T-helper 17 cell (primary cell): ENCODE data around the gene BMAL1. TPM values are rescaled to one million over a fixed set of nuclear protein-coding genes. Genes with fewer than 3 reads are reported as not detected.
A peak's percentile ranks its signal among the peaks of the same experiment; 100 is the strongest.

Source experiments
- ATAC-seq: fragments of 150-1000 bp; cut with Tn5 transposase; 2 replicates; pipeline ENCODE4 v1.10.0; 2021; ENCODE audit warnings: mild to moderate bottlenecking, moderate library complexity
- DNase-seq, 3 donors: peaks; one replicate each; pipeline versions ENCODE4 v3.0.0 to v3.0.0-alpha.2; 2020 to 2021
- H3K9me3 ChIP-seq: one replicate; pipeline ENCODE4 v1.7.0; 2013; ENCODE audit warnings: low read length, mild to moderate bottlenecking; ENCODE audit not compliant: control insufficient read depth, poor library complexity, severe bottlenecking
- H3K27ac Mint-ChIP-seq: one replicate; pipeline ENCODE4 v1.8.0; 2022; ENCODE audit warnings: mild to moderate bottlenecking, moderate library complexity, mixed read lengths
- H3K27me3 Mint-ChIP-seq: one replicate; pipeline ENCODE4 v1.8.0; 2022; ENCODE audit warnings: mixed read lengths
- H3K36me3 Mint-ChIP-seq: one replicate; pipeline ENCODE4 v1.8.0; 2022; ENCODE audit warnings: low read depth, mixed read lengths
- H3K4me1 Mint-ChIP-seq: one replicate; pipeline ENCODE4 v1.8.0; 2022; ENCODE audit warnings: mild to moderate bottlenecking, mixed read lengths
- H3K4me3 Mint-ChIP-seq: one replicate; pipeline ENCODE4 v1.8.0; 2022; ENCODE audit warnings: mild to moderate bottlenecking, moderate library complexity, mixed read lengths
- total RNA-seq, 4 donors: library from RNA in 2 of 4; stranded (reverse) in 2 of 4; gene quantifications; one replicate each; pipeline ENCODE4 v1.2.3 and lab custom pipeline; 2022 to 2026

BMAL1 gene
- total RNA-seq, 2 donors from 2014 or later: 143 to 144 TPM

DNA sequence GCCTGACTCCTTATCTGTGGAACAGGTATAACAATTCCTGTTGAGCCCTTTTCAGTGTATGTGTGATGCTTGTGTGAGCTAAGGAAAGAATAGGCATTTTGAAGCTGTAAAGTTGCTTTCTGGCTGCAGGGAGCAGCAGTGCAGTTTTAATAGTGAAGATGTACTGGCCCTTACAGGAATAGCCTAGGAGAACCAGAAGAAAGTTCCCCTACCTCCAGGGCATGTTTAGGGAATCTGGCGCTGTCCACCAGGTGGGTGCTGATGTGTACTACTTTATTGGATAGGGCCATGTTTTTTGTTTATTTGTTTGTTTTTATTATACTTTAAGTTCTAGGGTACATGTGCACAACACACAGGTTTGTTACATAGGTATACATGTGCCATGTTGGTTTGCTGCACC lies 11.5 kb downstream of the BMAL1 start:
- H3K4me1 Mint-ChIP-seq: peaks cover 69% of the 10 kb centered on the region
- peak overlapping the region; percentile 85 for H3K27ac Mint-ChIP-seq
- H3K27me3 Mint-ChIP-seq: no peaks in the 10 kb centered on the region
- no peak for ATAC-seq
- peaks cover 3% of the 10 kb centered on the region for H3K36me3 Mint-ChIP-seq
- H3K4me3 Mint-ChIP-seq: no peak overlapping the region
- DNase-seq: no peak
- H3K9me3 ChIP-seq: no peaks in the 10 kb centered on the region

DNA sequence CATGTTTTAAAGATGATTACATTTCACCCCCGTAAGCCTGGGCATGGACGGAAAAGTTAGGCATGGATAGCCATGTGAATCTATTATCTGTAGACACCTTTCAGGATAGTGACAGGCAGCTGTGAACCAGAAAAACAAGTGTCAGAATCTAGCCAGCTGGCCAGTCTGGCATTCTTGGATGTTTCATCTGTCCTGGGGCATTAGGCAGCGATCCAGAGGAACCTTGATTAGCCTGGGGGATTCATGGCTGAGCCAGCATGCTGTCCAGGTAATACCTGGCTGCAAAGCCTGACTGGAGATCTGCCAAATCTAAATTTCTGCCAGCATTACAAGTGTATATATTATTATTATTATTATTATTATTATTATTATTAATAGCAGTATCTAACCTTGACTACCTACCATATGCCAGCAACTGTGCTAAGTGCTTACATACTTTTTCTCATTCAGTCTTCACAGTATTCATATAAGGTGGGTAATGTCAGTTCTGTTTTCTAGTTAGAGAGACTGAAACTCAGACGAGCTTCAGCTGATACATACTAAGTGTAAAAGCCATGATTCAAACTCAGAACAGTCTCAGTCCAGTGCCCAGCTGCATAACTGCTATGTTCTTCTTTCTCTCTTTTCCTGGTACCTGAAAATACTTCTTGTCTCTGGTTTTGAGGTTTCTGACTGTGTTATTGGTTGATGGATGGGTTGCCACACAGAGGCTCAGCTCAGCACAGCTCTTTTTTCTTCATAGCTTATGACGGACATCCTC lies 12.8 kb downstream of the BMAL1 start:
- H3K4me1 Mint-ChIP-seq: peaks cover 70% of the 10 kb centered on the region
- H3K4me3 Mint-ChIP-seq: no peak overlapping the region
- H3K27me3 Mint-ChIP-seq: no peaks in the 10 kb centered on the region
- no peaks in the 10 kb centered on the region for H3K9me3 ChIP-seq
- peaks cover 3% of the 10 kb centered on the region for H3K36me3 Mint-ChIP-seq
- ATAC-seq (no peak), DNase-seq (no peak)
- peak overlapping the region; percentile 81 for H3K27ac Mint-ChIP-seq

DNA sequence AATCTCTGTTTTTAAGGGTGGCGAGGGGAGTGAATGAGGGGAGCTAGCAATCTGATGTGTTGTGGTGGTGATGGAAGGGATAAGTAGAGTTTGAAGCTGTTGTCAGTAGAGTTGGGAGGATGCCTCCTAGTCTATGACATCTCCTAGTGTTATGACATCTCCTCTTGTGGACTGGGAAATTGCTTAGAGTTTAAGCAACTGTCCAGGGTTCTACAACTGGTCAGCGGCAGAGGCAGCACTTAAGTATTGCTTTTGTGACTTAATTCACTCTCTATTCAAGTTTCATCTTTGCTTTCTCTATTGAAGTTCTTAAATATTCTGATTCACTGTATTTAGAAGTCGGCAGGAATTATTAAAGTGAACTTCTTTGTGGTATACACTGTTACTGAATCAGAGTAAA lies 13.8 kb downstream of the BMAL1 start:
- ATAC-seq: no peak
- H3K27ac Mint-ChIP-seq: peak overlapping the region; percentile 81
- peaks cover 77% of the 10 kb centered on the region for H3K4me1 Mint-ChIP-seq
- H3K9me3 ChIP-seq: no peaks in the 10 kb centered on the region
- H3K36me3 Mint-ChIP-seq: peaks cover 3% of the 10 kb centered on the region
- H3K27me3 Mint-ChIP-seq: no peaks in the 10 kb centered on the region
- no peak overlapping the region for H3K4me3 Mint-ChIP-seq
- no peak for DNase-seq

DNA sequence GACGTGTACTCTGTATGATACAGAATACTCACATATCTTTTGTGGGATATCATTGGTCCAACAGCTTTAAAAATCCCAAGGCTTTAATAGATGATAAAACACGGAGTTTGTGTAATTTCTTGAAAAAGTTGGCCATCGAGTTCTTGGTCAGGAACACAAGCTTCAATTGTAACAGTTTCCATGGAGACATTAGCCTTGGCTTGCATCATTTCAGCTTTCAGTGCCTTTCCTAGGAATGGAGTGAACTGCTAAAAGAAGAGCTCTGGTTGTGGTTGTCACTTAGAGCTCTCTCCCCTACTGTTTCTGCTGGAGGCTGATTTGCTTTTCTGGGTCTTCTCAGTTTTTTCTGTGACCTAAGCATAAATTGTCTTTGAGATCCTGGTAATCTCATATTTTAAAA lies 14.2 kb downstream of the BMAL1 start:
- Mint-ChIP-seq H3K4me3 (no peak overlapping the region), H3K27ac (peak overlapping the region; percentile 81), H3K27me3 (no peaks in the 10 kb centered on the region), H3K4me1 (peaks cover 79% of the 10 kb centered on the region), H3K36me3 (peaks cover 3% of the 10 kb centered on the region)
- H3K9me3 ChIP-seq: no peaks in the 10 kb centered on the region
- DNase-seq: no peak
- ATAC-seq: no peak

DNA sequence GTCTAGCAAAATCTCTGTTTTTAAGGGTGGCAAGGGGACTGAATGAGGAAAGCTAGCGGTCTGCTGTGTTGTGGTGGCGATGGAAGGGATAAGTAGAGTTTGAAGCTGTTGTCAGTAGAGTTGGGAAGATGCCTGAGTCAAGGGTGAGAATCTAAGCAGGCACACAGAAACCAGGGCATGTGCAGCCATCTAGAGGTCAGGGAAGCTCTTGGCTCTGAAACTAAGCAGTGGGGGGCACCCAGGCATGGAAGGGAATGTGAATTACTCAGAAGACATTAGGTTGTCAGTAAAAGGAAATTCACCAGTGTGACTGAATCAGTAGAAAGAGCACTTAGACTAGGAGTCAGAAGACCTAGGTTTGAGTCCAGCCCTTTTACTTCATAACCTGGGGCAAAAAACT lies 15.4 kb downstream of the BMAL1 start:
- peaks cover 3% of the 10 kb centered on the region for H3K36me3 Mint-ChIP-seq
- H3K27me3 Mint-ChIP-seq: no peaks in the 10 kb centered on the region
- no peaks in the 10 kb centered on the region for H3K9me3 ChIP-seq
- peaks cover 78% of the 10 kb centered on the region for H3K4me1 Mint-ChIP-seq
- H3K27ac Mint-ChIP-seq: peak overlapping the region; percentile 96
- no peak overlapping the region for H3K4me3 Mint-ChIP-seq
- ATAC-seq (no peak), DNase-seq (no peak)

DNA sequence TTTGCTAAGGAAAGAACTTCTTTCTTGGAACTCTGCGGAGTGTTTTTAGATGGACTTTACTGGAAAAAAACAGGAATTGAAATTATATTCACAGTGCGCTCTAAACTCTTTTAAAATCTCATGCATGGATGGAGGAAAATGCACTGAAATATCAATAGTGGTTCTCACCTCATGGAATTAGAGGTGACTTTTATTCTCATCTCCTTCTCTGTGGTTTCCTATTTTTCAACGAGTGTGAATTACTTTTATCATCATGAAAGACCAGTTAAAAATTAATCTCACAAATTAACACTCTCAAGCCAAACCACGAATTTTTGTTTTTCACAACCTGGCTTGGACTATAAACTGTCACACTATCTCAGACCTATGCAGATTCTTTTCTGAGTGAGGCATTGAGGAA lies 16.6 kb downstream of the BMAL1 start:
- H3K9me3 ChIP-seq: no peaks in the 10 kb centered on the region
- Mint-ChIP-seq H3K4me1 (peaks cover 78% of the 10 kb centered on the region), H3K27ac (peak overlapping the region; percentile 96), H3K4me3 (peak overlapping the region; percentile 7), H3K27me3 (no peaks in the 10 kb centered on the region), H3K36me3 (peaks cover under 1% of the 10 kb centered on the region)
- ATAC-seq (no peak), DNase-seq (no peak)

DNA sequence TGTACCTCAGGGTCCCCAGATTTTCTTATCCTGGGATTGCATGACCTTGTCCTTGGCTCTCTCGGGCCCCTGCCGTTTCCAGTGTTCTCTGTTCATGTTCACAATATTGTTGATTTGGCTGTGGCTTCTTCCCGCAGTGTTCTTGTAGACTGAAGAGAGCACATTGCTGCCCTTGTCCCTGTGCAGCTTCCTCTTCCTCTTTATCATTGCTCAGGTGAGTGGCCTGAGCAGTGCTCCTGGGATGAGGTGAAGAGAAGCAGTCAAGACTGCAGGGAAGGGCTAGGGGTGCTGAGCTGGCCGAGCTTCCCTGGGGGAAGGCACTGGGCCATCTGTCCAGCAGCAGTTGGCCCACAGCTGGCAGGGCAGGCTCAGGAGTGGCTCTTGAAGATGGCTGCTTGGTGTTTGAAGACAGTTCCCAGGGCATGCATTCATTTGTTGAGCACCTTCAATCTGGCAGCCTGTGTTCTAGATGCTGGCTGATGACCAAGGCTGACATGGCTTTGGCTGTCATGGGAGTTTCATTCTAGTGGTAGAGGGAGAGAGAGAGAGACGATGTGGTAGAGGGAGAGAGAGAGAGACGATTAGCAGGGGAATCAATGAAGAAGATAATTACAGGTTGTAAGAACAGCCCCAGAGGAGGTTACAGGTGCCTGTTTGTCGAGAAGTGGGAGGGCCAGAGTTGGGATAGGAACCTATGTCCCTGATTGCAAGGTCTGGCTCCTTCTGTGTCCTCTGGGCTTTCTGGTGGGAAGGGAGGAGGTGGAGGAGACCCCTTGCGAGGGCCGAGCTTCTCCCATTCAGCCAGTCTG lies 17.4 kb downstream of the BMAL1 start:
- Mint-ChIP-seq H3K36me3 (peaks cover 2% of the 10 kb centered on the region), H3K4me1 (peaks cover 79% of the 10 kb centered on the region), H3K27ac (peak overlapping the region; percentile 96), H3K4me3 (peak overlapping the region; percentile 64), H3K27me3 (no peaks in the 10 kb centered on the region)
- DNase-seq: no peak
- no peaks in the 10 kb centered on the region for H3K9me3 ChIP-seq
- ATAC-seq: peak; percentile 20

DNA sequence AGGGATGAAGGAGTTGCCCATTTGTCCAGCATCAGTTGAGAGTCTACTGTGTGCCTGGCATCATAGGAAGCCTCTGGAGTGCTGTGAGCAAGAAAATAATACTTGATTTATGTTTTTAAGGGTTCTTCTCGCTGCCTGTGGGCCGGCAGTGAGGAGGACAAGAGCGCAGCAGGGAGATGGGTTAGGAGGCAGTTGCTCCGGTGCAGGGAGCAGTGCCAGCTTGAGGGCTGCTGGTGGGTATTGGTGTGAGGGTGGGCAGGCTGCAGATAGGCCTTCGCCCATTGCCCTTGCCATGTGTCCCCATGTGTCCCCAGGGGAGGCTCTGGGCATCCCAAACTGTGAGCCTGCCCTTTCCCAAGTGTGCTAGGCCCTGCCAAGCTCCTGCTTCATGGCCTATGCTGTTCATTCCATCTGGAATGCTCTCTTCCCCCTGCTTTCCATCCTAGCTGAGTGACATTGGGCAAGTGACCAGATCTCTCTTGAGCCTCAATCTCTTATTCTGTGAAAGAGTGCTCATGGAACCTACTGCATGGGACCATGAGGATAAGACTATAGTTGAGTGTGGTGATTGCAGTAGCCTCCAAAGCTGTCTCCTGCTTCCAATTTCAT lies 19.8 kb downstream of the BMAL1 start:
- DNase-seq: no peak
- peaks cover 2% of the 10 kb centered on the region for H3K36me3 Mint-ChIP-seq
- H3K27me3 Mint-ChIP-seq: no peaks in the 10 kb centered on the region
- peak overlapping the region; percentile 96 for H3K27ac Mint-ChIP-seq
- H3K4me3 Mint-ChIP-seq: peak overlapping the region; percentile 80
- peaks cover 86% of the 10 kb centered on the region for H3K4me1 Mint-ChIP-seq
- no peaks in the 10 kb centered on the region for H3K9me3 ChIP-seq
- no peak for ATAC-seq

DNA sequence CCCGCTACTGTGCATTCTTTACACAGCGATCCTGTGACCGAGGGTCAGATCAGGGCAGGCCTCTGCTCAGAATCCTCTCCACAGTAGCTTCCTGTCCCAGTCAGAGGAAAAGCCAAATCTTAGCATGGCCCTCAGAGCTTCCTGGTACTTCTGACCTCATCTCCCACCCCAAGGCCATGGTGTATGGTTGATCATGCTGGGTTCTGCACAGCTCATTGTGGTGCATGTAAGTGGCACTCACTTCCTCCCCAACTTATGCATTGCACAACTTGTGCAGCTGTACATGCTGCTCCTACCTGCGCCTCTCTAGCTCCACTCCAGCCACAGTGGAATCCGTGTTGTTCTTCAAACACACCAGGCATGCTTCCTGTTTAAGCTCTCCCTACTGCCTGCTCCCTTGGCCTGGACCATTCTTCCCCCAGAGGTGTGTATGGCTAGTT lies 20.3 kb downstream of the BMAL1 start:
- peak overlapping the region; percentile 96 for H3K27ac Mint-ChIP-seq
- peaks cover 86% of the 10 kb centered on the region for H3K4me1 Mint-ChIP-seq
- ATAC-seq (peak; percentile 60), DNase-seq (no peak)
- H3K4me3 Mint-ChIP-seq: peak overlapping the region; percentile 80
- H3K36me3 Mint-ChIP-seq: peaks cover 2% of the 10 kb centered on the region
- no peaks in the 10 kb centered on the region for H3K27me3 Mint-ChIP-seq
- no peaks in the 10 kb centered on the region for H3K9me3 ChIP-seq

DNA sequence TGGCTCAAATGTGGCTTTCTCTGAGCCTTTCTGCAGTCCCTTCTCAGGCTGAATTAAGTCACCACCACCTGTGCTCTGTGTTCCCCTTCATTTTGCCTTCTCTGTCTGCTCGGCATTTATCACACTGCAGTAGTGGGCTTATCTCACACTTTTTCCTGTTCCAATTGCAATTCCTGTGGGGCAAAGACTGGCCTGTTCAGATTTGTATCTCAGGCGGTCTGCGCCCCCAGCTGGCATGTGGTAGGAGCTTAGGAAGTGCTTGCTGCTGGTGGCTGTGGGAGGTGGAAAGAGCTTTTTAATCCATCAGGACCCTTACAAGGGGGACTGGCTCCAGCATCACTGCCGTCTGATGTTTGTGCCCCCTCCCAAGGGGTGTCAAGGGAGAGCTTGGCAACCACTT lies 21.2 kb downstream of the BMAL1 start:
- H3K4me1 Mint-ChIP-seq: peaks cover 89% of the 10 kb centered on the region
- H3K27ac Mint-ChIP-seq: peak overlapping the region; percentile 84
- peaks cover 4% of the 10 kb centered on the region for H3K36me3 Mint-ChIP-seq
- H3K27me3 Mint-ChIP-seq: no peaks in the 10 kb centered on the region
- H3K4me3 Mint-ChIP-seq: peak overlapping the region; percentile 64
- ATAC-seq: no peak
- no peak for DNase-seq
- H3K9me3 ChIP-seq: no peaks in the 10 kb centered on the region

DNA sequence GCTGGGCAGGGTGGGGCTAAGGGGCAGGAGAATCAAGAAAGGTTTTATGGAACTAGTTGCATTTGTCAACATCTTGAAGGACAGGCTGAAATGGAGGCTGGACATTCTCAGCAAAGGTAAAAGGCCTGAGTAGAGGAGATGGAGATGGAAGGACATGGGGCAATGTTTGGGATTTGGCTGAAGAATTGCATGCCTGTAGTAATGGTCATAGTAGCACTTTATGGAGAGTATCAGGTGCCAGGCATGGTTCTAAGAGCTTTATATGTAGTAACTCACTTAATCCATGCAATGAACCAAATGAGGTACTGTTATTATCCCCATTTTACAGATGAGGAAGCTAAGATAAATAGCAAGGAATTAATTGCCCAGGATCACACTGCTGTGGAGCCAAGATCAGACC lies 23.9 kb downstream of the BMAL1 start:
- ATAC-seq (no peak), DNase-seq (no peak)
- Mint-ChIP-seq H3K36me3 (peaks cover 6% of the 10 kb centered on the region), H3K4me3 (peak overlapping the region; percentile 1), H3K4me1 (peaks cover 71% of the 10 kb centered on the region), H3K27me3 (no peaks in the 10 kb centered on the region), H3K27ac (peak overlapping the region; percentile 82)
- H3K9me3 ChIP-seq: no peaks in the 10 kb centered on the region

DNA sequence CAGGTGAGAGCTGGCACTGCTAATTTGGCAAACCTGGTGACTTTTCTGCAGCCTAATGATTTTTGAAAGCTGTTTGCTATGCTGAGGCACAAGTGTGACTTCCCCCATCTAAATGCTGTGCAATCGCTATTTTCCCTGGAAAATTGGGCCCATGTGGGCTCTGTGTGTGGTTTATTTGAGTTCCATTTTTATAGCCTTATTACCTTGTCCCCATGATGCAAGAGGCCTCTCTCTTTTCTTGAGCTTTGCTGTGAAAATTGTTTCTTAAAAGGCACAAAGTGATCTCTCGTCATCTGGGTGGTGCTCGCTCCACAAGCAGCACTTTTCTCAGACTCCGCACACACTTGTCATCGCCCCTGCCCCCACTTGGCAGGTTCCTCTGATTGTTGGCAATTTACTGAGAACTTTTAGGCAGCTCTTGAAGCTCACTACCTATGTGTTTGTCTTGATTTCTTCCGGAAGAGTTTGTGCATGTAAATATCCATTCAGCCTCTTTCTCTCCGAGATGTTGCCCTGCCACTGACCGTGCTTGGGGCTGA lies 24.9 kb downstream of the BMAL1 start:
- ATAC-seq: no peak
- H3K9me3 ChIP-seq: no peaks in the 10 kb centered on the region
- H3K27ac Mint-ChIP-seq: peak overlapping the region; percentile 73
- H3K4me3 Mint-ChIP-seq: peak overlapping the region; percentile 50
- DNase-seq: no peak
- H3K4me1 Mint-ChIP-seq: peaks cover 63% of the 10 kb centered on the region
- H3K36me3 Mint-ChIP-seq: peaks cover 6% of the 10 kb centered on the region
- H3K27me3 Mint-ChIP-seq: no peaks in the 10 kb centered on the region
